Heart right ventricle (tissue), 16 donors: ENCODE measurements around the gene DIP2C. TPM values are rescaled to one million over a fixed set of nuclear protein-coding genes. Genes with fewer than 3 reads are reported as not detected.

Source experiments
- ATAC-seq, 8 donors: fragments of 200-7000 bp; cut with Tn5 transposase; one replicate each; pipeline ENCODE4 v1.9.1; 2020; ENCODE audit warnings: mild to moderate bottlenecking in 8 of 8, moderate library complexity in 8 of 8, moderate number of reproducible peaks in 1 of 8
- DNase-seq, 2 donors: peaks; one replicate each; pipeline ENCODE4 v3.0.0-alpha.2; 2020
- H3K27ac ChIP-seq, 10 donors: fragments of 200-600 bp; sonication (generic) in 2 of 10; one replicate each; pipeline versions ENCODE4 v1.5.0 to v1.8.0; 2020 to 2022; ENCODE audit warnings: mild to moderate bottlenecking in 3 of 10
- H3K27me3 ChIP-seq, 7 donors: fragments of 200-600 bp; one replicate each; pipeline ENCODE4 v1.8.0; 2021 to 2022; ENCODE audit warnings: mild to moderate bottlenecking in 2 of 7
- H3K36me3 ChIP-seq, 9 donors: fragments of 200-600 bp; sonication (generic) in 1 of 9; one replicate each; pipeline versions ENCODE4 v1.5.0 to v1.8.0; 2020 to 2022; ENCODE audit warnings: mild to moderate bottlenecking in 2 of 9
- H3K4me1 ChIP-seq, 9 donors: fragments of 200-600 bp; sonication (generic) in 1 of 9; one replicate each; pipeline versions ENCODE4 v1.5.0 to v1.8.0; 2020 to 2022; ENCODE audit warnings: mild to moderate bottlenecking in 4 of 9
- H3K4me3 ChIP-seq, 10 donors: fragments of 200-600 bp; sonication (generic) in 2 of 10; one replicate each; pipeline versions ENCODE4 v1.5.0 to v1.8.0; 2020 to 2022; ENCODE audit warnings: mild to moderate bottlenecking in 7 of 10, moderate library complexity in 2 of 10
- H3K9me3 ChIP-seq, 11 donors: fragments of 200-600 bp in 10 of 11; sonication (generic) in 2 of 11; one replicate each; pipeline versions ENCODE4 v1.5.0 to v1.8.0; 2013 to 2022; ENCODE audit warnings: mild to moderate bottlenecking in 2 of 11, control low read depth in 1 of 11, moderate library complexity in 1 of 11
- CTCF ChIP-seq, 9 donors: fragments of 200-600 bp; sonication (generic) in 2 of 9; IDR thresholded peaks; one replicate each; pipeline versions ENCODE4 v1.5.0 to v1.8.0; 2021 to 2022; ENCODE audit warnings: antibody characterized with exemption in 9 of 9, mild to moderate bottlenecking in 5 of 9, moderate library complexity in 1 of 9
- WGBS, 2 donors: extraction: QIAGEN DNeasy Blood & Tissue Kit; methylation state at CpG; one replicate each; pipeline ENCODE4 v1.1.7; 2013; ENCODE audit warnings: inconsistent platforms in 1 of 2; 5-methylcytosine and 5-hydroxymethylcytosine counted together
- intact Hi-C, 10 donors: fragments of 100-400 bp; cut with DNase I; formaldehyde crosslinking; loops; one replicate each; pipeline versions ENCODE4 v1.11.1 to v1.14.2; 2022
- polyA plus RNA-seq, 2 donors: library from polyadenylated mRNA; stranded (reverse); fragments of 200-250 nt; gene quantifications; one replicate each; pipeline ENCODE4 v1.2.3, GENCODE V29; 2013
- total RNA-seq, 10 donors: library from RNA; stranded (reverse); fragmentation: NEBNext Ultra II Directional in 3 of 10; extraction: Animal tissue kit (Norgen Biotek cat#: 25700) in 3 of 10; gene quantifications; one replicate each; pipeline versions ENCODE4 v1.2.1 to v1.2.4, GENCODE V29; 2021 to 2023
- donor health status: Arrhythmogenic right ventricular cardiomyopathy.
- donor health status: ischemic (EF 13 %, LVEDD 7.1; RV severe dilation, severe dysfunction).
- donor health status: healthy with polysubstance abuse.
- donor health status: DM: no; HTN: yes; CAD: no.
- donor health status: DM: no; HTN: no; CAD: no.
- donor health status: ischemic (EF 25% LVEDD 6.9; RV normal size, moderate dysfunction).
- donor health status: ischemic (EF 25% LVEDD 5.7; RV mildly dilated, moderate dysfunction).
- donor health status: healthy.
- donor health status: DM: yes; HTN: yes; CAD: no.
- donor health status: Ischemic cardiomyopathy.
- donor health status: ischemic (EF 35%, LVEDD 5.7; RV mildly dilated, moderate dysfunction).
- donor health status: nonischemic (EF 11% LVEDD 7.7; RV severe dilation, severe dysfunction).
- donor health status: DM: yes; HTN: yes; CAD: no.
- donor health status: PGD.
- donor health status: ischemic (EF 29% LVEDD 5.4; RV normal size, mild dysfunction).
- donor health status: nonischemic (EF 23%, LVEDD 6.1; RV moderate dilation, normal function).

Gene DIP2C
- total and polyA plus RNA-seq, 12 donors, result 7.1 to 48.2 (median 33.7) TPM

- Histone ChIP-seq H3K9me3 (no peaks in the 10 kb centered on the region), H3K27ac (no peak overlapping the region), H3K4me1 (peaks cover 0 to 15% (median 8%) of the 10 kb centered on the region in 9 donors), H3K4me3 (no peak overlapping the region), H3K27me3 (no peaks in the 10 kb centered on the region), H3K36me3 (peaks cover 0 to 82% (median 21%) of the 10 kb centered on the region in 9 donors)
- intact Hi-C loops, result no loop called here
- TF ChIP-seq CTCF (IDR thresholded peaks at IDR 0.05), result no peak
- 98% methylated on average over 19 of the region's 19 CpGs for WGBS, 2 donors
- DNase-seq (no peak), ATAC-seq (peak in 4 of 8 donors; percentile 6 to 38 (median 10))
Observed at GRCh38 chr10:277963-278362, 411.5 kb downstream of the DIP2C start.

- H3K27me3 ChIP-seq, result no peaks in the 10 kb centered on the region
- H3K9me3 ChIP-seq, result no peaks in the 10 kb centered on the region
- WGBS, 2 donors, result 96 to 98% methylated on average over 18 of the region's 18 CpGs
- peaks cover 0 to 59% (median 12%) of the 10 kb centered on the region in 9 donors for H3K36me3 ChIP-seq
- no peak for ATAC-seq
- no peak for TF ChIP-seq CTCF (IDR thresholded peaks at IDR 0.05)
- DNase-seq, result no peak
- no peak overlapping the region for H3K4me3 ChIP-seq
- intact Hi-C loops, result no loop called here
- peaks cover 0 to 15% (median 8%) of the 10 kb centered on the region in 9 donors for H3K4me1 ChIP-seq
- H3K27ac ChIP-seq, result no peak overlapping the region
Observed at GRCh38 chr10:275680-276079, 413.8 kb downstream of the DIP2C start.

GRCh38 chr10:274866-275265, 414.6 kb downstream of the DIP2C start:
- peaks cover 0 to 51% (median 6%) of the 10 kb centered on the region in 9 donors for H3K36me3 ChIP-seq
- no peaks in the 10 kb centered on the region for H3K27me3 ChIP-seq
- no peak for TF ChIP-seq CTCF (IDR thresholded peaks at IDR 0.05)
- H3K9me3 ChIP-seq, result no peaks in the 10 kb centered on the region
- DNase-seq, result no peak
- ATAC-seq, result no peak
- 73 to 78% methylated on average over 2 of the region's 2 CpGs for whole genome bisulfite sequencing, 2 donors
- intact Hi-C loops, result no loop called here
- H3K4me1 ChIP-seq, result peaks cover 0 to 15% (median 7%) of the 10 kb centered on the region in 9 donors
- no peak overlapping the region for H3K27ac ChIP-seq
- H3K4me3 ChIP-seq, result no peak overlapping the region

GRCh38 chr10:273088-273487, 416.4 kb downstream of the DIP2C start:
- TF ChIP-seq CTCF (IDR thresholded peaks at IDR 0.05), result no peak
- Histone ChIP-seq H3K4me3 (no peak overlapping the region), H3K27me3 (no peaks in the 10 kb centered on the region), H3K9me3 (no peaks in the 10 kb centered on the region), H3K27ac (no peak overlapping the region), H3K4me1 (no peaks in the 10 kb centered on the region), H3K36me3 (peaks cover 0 to 34% (median 6%) of the 10 kb centered on the region in 9 donors)
- intact Hi-C loops, result no loop called here
- ATAC-seq, result peak in 1 of 8 donors; percentile 48
- no peak for DNase-seq
- 98% methylated on average over 16 of the region's 16 CpGs for WGBS, 2 donors
